ELR (cell line): Measurements from ENCODE around the gene KIRREL3.
A peak's percentile ranks its signal among the peaks of the same experiment; 100 is the strongest.

Experiments
- DNase-seq: peaks from one replicate; pipeline ENCODE4 v3.0.0-alpha.2; 2015; ENCODE audit warnings: low read depth

The KIRREL3 gene

DNA sequence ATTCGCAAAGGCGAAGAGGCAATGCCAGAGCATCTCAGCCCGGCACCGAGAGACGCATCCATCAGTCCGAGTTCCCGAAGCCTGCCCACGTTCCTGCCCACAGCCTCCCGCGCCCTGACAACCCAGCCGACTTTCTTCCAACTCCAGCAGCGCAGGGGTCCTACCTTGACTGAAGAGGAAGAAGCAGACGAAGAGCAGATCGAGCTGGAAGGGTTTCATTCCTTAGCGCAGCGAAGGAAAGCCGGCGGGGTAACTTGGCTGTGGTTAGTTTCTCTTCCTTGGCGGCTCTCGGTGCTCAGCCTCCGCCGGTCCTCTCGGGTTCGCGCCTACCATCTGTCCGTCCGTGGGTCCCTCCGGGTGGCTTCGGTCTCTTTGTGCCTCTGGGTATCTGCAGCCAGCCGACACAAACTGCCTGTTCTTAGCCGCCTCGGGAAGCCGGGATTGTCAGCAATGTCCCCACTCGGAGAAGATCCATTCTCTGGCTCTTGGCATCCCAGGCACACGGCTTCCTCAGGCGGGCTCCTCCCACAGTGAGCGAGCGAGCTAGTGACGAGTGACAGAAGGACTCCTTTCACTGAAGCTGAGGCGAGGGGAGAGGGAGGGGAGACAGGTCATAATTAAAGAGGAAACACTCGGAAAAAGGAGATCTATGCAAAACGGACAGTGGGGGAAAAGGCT, at the start of gene KIRREL3:
KIRREL3 (minus strand) TSS at position 480 of the 678 bp plus-strand sequence.
- peak; percentile 70 for DNase-seq

DNA sequence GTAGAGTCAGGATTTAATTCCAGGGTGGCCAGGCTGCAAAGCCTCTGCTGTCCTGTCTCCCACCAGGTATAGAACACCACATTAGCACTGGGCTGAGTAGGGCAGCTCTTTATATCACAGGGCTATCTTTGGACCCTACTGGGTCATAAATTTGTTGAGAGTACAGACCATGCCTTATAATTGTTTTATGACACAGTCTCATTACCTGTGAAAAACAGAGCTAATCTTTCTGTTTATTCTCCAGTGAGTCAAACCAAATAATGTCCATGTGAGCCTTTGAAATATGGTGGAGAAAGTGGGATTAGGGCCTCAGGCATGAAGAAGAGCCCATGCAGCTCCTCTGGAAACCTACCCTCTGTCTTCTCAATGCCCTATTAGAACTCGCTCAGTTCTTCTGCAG, 49.6 kb upstream of the KIRREL3 start:
- DNase-seq, result no peak

DNA sequence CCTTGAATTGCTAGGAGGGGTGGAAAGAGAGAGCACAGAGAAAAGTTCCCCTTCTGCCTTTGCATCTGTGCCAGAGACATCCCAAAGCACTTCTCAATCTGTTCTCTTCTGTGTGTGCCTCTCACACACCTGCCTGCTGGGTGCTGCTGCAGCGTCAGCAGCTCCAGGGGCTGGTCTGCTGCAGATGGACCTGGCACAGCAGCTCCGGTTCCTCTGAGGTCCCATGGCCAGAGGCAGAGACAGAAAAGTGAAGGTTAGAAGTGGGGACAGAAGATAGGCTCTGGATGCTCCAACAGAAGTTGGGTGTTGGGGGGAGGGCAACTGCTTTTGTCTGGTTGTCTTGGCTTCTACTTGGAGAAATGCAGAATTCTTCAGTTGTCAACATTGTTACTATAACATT, 48.9 kb upstream of the KIRREL3 start:
- DNase-seq, result no peak

DNA sequence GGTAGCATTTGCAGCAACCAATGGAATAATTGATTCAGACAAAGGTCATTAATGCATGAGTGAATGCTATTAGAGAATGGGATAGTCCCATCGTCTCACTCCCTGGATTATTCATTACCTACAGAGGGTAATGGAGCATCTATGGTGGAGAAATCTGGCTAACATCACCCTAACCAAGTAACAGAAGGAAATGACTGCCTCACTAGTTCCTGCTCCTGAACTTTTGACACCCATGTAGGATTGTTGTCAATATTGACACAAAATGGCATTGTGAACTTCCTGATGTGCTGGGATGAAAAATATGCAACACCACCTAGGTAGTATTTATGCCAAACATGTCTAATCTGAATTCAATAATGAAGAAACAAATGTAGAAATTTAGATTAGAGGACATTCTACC, 44.0 kb upstream of the KIRREL3 start:
- no peak for DNase-seq

- peak; percentile 68 for DNase-seq
These were observed 41.9 kb upstream of the KIRREL3 start for GRCh38 chr11:127042445-127042844.

DNA sequence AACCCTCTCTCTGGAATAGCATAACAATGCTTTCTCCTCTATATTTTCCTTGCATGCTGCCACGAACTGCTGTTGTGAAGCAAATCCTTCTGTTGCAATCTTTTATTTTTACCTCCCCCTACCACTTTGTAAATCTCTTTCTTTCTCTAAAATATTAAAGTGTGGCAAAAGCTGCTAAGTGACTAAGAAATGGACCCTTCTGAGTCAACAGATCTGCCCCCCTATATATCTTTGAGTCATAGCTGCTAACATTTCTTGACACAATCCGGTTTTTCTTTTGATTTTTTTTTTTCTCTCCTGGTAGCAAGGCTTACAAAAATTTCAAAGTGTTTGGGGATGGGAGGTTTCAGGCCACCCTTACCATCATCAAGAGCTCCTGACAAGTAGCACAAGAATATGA, 39.0 kb upstream of the KIRREL3 start:
- DNase-seq, result peak; percentile 38

DNA sequence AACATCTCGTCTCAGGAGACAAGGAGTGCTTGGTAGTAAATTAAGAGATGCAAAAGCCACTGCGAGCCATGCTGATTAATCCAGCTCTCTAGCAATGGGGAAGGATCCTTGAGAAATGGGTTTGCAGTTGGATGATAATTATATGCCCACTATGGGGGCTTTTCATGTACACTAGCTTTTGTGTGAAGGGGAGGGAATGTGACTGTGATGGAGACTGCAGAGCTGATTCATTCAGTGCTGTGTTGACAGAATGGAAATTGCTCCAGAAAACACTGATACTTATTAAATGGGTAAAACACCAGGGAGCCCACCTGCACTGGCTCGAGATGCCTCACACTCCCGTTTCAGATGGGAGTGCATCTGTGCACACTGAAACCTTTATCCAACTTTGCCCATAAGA, 37.0 kb upstream of the KIRREL3 start:
- DNase-seq, result no peak

- DNase-seq, result no peak
These were observed 36.4 kb upstream of the KIRREL3 start for GRCh38 chr11:127037001-127037400.

- no peak for DNase-seq
These were observed 35.3 kb upstream of the KIRREL3 start for GRCh38 chr11:127035824-127036223.

GRCh38 chr11:127034973-127035372, 34.4 kb upstream of the KIRREL3 start:
- no peak for DNase-seq

- DNase-seq, result no peak
These were observed 28.1 kb upstream of the KIRREL3 start for GRCh38 chr11:127028648-127029047.

GRCh38 chr11:127027789-127028188, 27.2 kb upstream of the KIRREL3 start:
- no peak for DNase-seq

- no peak for DNase-seq
These were observed 26.4 kb upstream of the KIRREL3 start for GRCh38 chr11:127027000-127027399.

DNA sequence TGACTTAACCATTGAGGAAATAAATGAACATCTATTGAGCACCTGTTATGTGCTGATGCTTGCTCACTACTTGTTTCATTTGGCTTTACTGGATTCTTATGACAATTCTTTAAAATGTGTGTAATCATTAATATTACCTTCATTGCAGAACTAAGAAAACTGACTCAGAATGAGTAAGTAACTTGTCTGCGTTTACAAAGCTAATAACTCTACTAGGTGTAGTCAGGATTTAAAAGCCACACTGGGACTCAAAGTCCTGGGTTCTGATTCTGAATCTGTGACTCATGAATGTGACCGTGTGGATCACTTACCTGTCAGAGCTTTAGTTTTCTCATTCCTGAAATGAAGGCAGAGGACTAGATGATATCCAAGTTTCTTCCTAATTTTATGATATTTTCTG, 23.4 kb upstream of the KIRREL3 start:
- DNase-seq, result peak; percentile 26

DNA sequence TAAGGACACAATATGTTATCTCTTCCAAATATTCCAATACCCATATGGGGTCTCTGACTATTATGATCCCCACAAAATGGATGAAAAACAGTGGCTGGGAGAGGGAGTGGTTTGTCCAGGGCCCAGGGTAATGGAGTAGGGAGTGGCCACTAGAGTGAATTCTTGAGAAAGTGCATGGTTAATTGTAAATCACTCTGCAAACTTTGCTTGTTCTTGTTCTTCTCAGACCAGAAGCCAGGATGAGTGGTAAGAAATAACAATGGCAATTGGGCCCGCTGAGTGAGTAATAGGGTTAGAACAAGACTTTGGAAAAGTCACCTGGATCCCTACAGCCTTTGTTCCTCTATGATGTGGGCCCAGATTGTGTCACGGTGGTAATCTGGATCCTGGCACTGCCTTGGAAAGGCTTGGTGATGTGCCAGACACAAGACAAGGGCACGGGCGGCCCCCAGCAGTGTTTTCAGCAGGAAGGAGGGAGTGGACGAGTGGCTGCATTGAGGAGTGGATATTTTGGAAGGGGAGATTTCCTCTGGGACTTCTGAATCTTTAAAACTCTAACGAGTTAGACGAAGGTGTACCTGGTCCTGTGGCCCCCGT, 18.2 kb upstream of the KIRREL3 start:
- no peak for DNase-seq

DNA sequence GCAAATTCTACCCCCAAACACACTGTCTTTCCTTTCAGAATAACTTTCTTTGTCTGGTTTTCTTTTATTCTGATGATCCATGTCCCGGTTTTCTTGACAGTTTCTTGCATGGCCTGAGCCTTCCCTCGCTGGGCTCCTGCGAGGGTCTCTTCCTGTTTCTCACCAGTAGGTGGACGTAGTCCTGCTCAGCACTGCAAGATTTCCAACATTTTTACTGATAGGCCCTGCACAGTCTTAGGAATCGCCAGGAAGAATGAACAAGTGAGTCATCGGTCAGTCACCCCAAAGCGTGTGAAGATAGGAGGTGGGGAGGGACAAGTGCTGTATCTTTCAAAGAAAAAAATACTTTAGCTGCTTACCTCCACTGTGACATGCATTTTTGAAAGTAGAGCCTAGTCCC, 16.9 kb upstream of the KIRREL3 start:
- DNase-seq, result peak; percentile 96

GRCh38 chr11:127013550-127013949, 13.0 kb upstream of the KIRREL3 start:
- DNase-seq, result no peak

DNA sequence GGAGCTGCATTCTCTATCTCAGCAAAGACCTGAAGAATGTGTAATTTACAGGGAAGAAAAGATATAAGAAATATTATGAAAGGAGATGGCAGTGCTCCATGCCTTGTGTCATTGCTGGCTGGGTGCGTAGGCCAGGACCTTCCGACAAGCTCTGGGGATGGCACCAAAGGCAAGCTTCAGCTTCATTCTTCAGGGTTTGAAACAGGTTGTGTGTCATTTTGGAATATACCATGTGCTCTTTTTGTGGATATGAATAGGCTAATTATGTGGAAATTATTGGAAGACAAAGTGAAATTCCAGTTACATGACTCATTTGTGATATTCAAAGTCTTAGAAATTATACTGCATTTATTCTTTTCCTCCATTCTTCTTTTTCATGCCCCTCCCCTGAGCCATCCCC, 5.7 kb upstream of the KIRREL3 start:
- peak; percentile 69 for DNase-seq

GRCh38 chr11:127003260-127003981, 2.9 kb upstream of the KIRREL3 start:
- DNase-seq, result peak; percentile 83

GRCh38 chr11:127002669-127003259, 2.2 kb upstream of the KIRREL3 start:
- no peak for DNase-seq

GRCh38 chr11:127000981-127001380, 411 bp upstream of the KIRREL3 start:
- peak; percentile 50 for DNase-seq

GRCh38 chr11:126999366-126999765, 1.2 kb downstream of the KIRREL3 start:
- DNase-seq, result no peak

DNA sequence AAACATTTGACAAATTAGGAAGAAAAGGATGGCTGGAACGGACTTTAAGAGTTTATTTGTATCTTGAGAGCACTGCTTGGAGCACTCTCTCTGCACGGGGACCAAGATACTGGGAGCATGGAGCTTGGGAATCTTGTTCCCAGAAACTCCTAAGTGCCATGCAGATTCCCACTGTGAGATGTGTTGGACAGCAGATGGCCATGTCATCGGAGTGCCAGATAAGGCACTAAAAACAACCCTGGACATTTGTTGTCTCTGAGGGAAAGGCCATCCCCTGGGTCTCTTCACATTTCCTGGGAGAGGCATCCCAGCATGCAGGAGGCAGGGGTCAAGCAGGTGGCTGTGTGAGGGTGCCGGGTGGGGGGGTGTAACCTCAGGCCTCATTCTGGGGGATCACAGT, 2.9 kb downstream of the KIRREL3 start:
- DNase-seq, result no peak
